ENCODE data around the gene BIVM.

Gene BIVM

DNA sequence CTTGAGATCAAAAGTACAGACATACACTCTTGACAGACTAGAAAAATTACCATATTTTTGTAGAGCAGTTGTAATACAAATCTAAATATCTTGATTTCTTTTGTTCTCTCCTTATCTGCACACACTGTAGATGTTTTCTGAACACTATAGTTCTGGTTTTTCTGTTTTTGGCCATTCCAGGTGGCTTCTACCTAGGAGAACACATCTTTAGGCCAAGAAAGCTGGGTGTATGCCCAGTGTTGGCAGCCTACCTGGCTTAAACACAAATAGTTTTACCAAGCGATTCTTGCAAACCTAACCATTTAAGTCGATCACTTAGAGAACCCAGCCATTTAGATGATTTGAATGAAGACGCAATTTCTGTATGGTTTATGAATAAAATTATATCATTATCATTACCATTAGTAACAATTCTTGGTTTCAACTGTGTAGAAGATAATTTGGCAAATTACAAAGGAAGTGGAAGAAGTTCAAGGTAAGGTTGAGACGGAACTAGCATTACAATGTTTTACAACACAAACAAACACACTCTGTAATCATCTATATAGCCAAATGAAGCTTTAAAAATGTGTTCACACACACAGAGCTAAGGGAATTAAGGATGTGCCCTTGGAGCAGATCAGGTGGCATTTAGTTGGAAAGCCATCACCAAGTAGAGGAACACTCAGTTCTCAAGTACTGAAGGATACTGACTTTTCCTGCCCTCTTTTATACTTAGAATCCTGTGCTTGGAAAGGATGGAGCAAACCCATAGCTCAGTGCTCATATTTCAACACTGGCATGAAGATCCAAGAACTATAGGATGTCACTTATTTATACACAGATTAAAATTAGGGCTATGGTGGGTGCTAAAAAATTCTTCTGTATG is 83.1 kb downstream of the BIVM start:
- no peak for DNase-seq (ENCODE audit: low read depth)

Data from GM04503 (cell line).